ENCODE measurements around the gene ECHS1.

- TF ChIP-seq EZH2phosphoT487 (IDR thresholded peaks at IDR 0.05; ENCODE audit: insufficient read depth, low read depth) (no peak), EZH2 (IDR thresholded peaks at IDR 0.05; ENCODE audit: insufficient read depth, poor library complexity, severe bottlenecking) (no peak)
Measured at GRCh38 chr10:133391249-133391635, 18.1 kb upstream of the ECHS1 start.

Measured in GM23248 (cell line).